Measurements from ENCODE around the gene KCTD1.

The KCTD1 gene

GRCh38 chr18:26519114-26519513 lies 29.2 kb downstream of the KCTD1 start:
- no peak for DNase-seq

- DNase-seq = no peak
Observed at GRCh38 chr18:26516964-26517363, 31.4 kb downstream of the KCTD1 start.

GRCh38 chr18:26515643-26516487 lies 32.5 kb downstream of the KCTD1 start:
- DNase-seq = no peak

- DNase-seq = no peak
Observed at GRCh38 chr18:26511339-26512071, 36.8 kb downstream of the KCTD1 start.

- no peak for DNase-seq
Observed at GRCh38 chr18:26510337-26510736, 38.0 kb downstream of the KCTD1 start.

GRCh38 chr18:26506012-26506411 lies 42.3 kb downstream of the KCTD1 start:
- DNase-seq = no peak

GRCh38 chr18:26504831-26505230 lies 43.5 kb downstream of the KCTD1 start:
- DNase-seq = peak; percentile 13

GRCh38 chr18:26503382-26503781 lies 45.0 kb downstream of the KCTD1 start:
- no peak for DNase-seq

- peak; percentile 15 for DNase-seq
Observed at GRCh38 chr18:26502823-26503222, 45.5 kb downstream of the KCTD1 start.

- DNase-seq = no peak
Observed at GRCh38 chr18:26497866-26498265, 50.5 kb downstream of the KCTD1 start.

- no peak for DNase-seq
Observed at GRCh38 chr18:26496528-26496927, 51.8 kb downstream of the KCTD1 start.

GRCh38 chr18:26495287-26495686 lies 53.1 kb downstream of the KCTD1 start:
- no peak for DNase-seq

GRCh38 chr18:26493021-26493420 lies 55.3 kb downstream of the KCTD1 start:
- DNase-seq = no peak

- DNase-seq = no peak
Observed at GRCh38 chr18:26491194-26491816, 57.0 kb downstream of the KCTD1 start.

GRCh38 chr18:26489881-26490280 lies 58.5 kb downstream of the KCTD1 start:
- no peak for DNase-seq

GRCh38 chr18:26489191-26489590 lies 59.2 kb downstream of the KCTD1 start:
- DNase-seq = no peak

GRCh38 chr18:26488417-26489009 lies 59.8 kb downstream of the KCTD1 start:
- DNase-seq = no peak

- DNase-seq = no peak
Observed at GRCh38 chr18:26487437-26487836, 60.9 kb downstream of the KCTD1 start.

GRCh38 chr18:26483633-26484032 lies 64.7 kb downstream of the KCTD1 start:
- DNase-seq = no peak

GRCh38 chr18:26482569-26482968 lies 65.8 kb downstream of the KCTD1 start:
- DNase-seq = no peak

- DNase-seq = no peak
Observed at GRCh38 chr18:26480897-26481795, 67.2 kb downstream of the KCTD1 start.

GRCh38 chr18:26479681-26480079 lies 68.7 kb downstream of the KCTD1 start:
- DNase-seq = no peak

All from DMS79 (cell line).